HFF-Myc (cell line): ENCODE measurements around the gene EFCAB12.

Source experiments
- DNase-seq: peaks from one replicate; pipeline ENCODE4 v3.0.0-alpha.2; 2011; ENCODE audit warnings: low read depth; ENCODE audit errors: extremely low read depth
- H3K4me3 ChIP-seq: replicated peaks from 2 replicates; pipeline ENCODE4 v1.5.1; 2011; ENCODE audit warnings: low read depth, mild to moderate bottlenecking, control low read depth, low read length
- CTCF ChIP-seq: IDR thresholded peaks from 2 replicates; pipeline ENCODE4 v1.5.1; 2012; ENCODE audit warnings: mild to moderate bottlenecking, low read depth, low read length, control low read depth; ENCODE audit errors: missing control alignments

The EFCAB12 gene

GRCh38 chr3:129410971-129411370 is 17.5 kb downstream of the EFCAB12 start:
- H3K4me3 ChIP-seq: no peak overlapping the region
- no peak for DNase-seq
- TF ChIP-seq CTCF: no peak

- no peak for DNase-seq
- no peak overlapping the region for H3K4me3 ChIP-seq
- TF ChIP-seq CTCF: no peak
These were observed 18.9 kb downstream of the EFCAB12 start for GRCh38 chr3:129409541-129409940.

- no peak for TF ChIP-seq CTCF
- no peak overlapping the region for H3K4me3 ChIP-seq
- DNase-seq: no peak
These were observed 23.8 kb downstream of the EFCAB12 start for GRCh38 chr3:129404610-129405009.

- TF ChIP-seq CTCF: no peak
- no peak overlapping the region for H3K4me3 ChIP-seq
- no peak for DNase-seq
These were observed 24.3 kb downstream of the EFCAB12 start for GRCh38 chr3:129404130-129404529.

- no peak for TF ChIP-seq CTCF
- DNase-seq: no peak
- no peak overlapping the region for H3K4me3 ChIP-seq
These were observed 25.0 kb downstream of the EFCAB12 start for GRCh38 chr3:129403450-129403849.

- no peak for TF ChIP-seq CTCF
- no peak for DNase-seq
- no peak overlapping the region for H3K4me3 ChIP-seq
These were observed 25.8 kb downstream of the EFCAB12 start for GRCh38 chr3:129402616-129403015.

- no peak overlapping the region for H3K4me3 ChIP-seq
- TF ChIP-seq CTCF: no peak
- DNase-seq: no peak
These were observed 26.2 kb downstream of the EFCAB12 start for GRCh38 chr3:129402210-129402609.
